Measurements from ENCODE around the gene ERGIC1.

GRCh38 chr5:172835290-172835993 is 1.4 kb downstream of the ERGIC1 start:
- TF ChIP-seq, protein P1, sequence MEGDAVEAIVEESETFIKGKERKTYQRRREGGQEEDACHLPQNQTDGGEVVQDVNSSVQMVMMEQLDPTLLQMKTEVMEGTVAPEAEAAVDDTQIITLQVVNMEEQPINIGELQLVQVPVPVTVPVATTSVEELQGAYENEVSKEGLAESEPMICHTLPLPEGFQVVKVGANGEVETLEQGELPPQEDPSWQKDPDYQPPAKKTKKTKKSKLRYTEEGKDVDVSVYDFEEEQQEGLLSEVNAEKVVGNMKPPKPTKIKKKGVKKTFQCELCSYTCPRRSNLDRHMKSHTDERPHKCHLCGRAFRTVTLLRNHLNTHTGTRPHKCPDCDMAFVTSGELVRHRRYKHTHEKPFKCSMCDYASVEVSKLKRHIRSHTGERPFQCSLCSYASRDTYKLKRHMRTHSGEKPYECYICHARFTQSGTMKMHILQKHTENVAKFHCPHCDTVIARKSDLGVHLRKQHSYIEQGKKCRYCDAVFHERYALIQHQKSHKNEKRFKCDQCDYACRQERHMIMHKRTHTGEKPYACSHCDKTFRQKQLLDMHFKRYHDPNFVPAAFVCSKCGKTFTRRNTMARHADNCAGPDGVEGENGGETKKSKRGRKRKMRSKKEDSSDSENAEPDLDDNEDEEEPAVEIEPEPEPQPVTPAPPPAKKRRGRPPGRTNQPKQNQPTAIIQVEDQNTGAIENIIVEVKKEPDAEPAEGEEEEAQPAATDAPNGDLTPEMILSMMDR (IDR thresholded peaks at IDR 0.05) = no peak
- no peak for TF ChIP-seq EP300 (IDR thresholded peaks at IDR 0.05)
- TF ChIP-seq POLR2A (IDR thresholded peaks at IDR 0.05) = no peak

All from ovary (tissue), 3 donors.